GM18870 (cell line): Measurements from ENCODE around the gene APOA1.
"Not testable (repeated sequence)": the region's sequence is repeated elsewhere in the genome, so short reads cannot be mapped to it uniquely, and the experiment has no call there.

Experiments used
- ATAC-seq: cut with Tn5 transposase; IDR thresholded peaks from one replicate; pipeline ENCODE4 v1.9.1; 2021; ENCODE audit warnings: moderate library complexity; ENCODE audit not compliant: unreplicated experiment

The APOA1 gene

DNA sequence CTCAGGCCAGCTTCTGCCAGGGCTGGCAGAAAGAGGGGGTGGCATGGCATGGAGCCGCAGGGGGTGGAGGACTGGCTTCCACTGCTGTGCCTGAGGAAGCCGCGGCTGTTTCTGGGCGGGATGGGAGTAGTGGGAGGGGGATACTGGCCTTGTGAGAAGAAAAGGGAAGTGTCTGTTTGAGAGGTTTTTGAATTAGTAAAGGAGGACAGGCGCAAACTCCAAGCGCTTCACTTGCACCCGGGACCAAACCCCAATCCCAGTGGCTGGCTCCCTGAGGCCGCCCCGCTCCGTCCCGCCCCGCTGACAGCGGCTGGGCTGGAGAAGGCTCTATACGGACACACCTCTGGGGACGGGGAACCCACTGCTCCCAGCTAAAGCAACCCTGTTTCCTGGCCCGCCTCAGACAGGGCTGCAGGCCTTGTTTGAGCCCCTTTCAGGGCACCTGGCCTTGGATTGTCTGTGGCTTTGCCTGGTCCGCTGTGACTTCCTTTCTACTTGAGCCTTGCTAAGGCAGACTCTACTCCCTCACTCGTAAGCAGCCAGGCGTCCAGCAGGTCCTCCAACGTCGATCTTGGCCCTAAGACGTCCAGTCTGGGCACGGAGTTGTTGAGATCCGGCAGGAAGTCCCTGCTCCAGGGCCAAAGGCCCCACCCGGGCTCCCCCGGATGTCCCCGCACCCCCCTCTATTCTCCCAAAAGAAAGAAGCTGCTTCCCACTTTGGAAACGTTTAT, 2.2 kb downstream of the APOA1 start:
- ATAC-seq, result no peak

DNA sequence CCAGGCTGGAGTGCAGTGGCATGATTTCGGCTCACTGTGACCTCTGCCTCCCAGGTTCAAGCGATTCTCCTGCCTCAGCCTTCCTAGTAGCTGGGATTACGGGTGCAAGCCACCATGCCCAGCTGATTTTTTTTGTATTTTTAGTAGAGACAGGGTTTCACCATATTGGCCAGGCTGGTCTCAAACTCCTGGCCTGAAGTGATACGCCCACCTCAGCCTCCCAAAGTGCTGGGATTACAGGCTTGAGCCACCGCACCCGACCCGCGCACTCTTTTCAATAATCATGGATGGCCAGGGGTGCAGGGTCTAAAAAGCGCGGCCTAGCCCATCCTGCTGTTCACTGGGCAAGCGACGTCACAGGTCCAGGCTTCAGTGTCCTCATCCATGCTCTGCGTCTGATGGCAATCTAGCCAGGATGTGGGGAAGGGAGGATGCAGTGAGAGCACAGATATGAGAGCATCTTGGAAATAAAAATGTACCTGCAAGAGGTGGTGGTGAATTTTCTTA, 2.8 kb downstream of the APOA1 start:
- not testable (repeated sequence) for ATAC-seq

DNA sequence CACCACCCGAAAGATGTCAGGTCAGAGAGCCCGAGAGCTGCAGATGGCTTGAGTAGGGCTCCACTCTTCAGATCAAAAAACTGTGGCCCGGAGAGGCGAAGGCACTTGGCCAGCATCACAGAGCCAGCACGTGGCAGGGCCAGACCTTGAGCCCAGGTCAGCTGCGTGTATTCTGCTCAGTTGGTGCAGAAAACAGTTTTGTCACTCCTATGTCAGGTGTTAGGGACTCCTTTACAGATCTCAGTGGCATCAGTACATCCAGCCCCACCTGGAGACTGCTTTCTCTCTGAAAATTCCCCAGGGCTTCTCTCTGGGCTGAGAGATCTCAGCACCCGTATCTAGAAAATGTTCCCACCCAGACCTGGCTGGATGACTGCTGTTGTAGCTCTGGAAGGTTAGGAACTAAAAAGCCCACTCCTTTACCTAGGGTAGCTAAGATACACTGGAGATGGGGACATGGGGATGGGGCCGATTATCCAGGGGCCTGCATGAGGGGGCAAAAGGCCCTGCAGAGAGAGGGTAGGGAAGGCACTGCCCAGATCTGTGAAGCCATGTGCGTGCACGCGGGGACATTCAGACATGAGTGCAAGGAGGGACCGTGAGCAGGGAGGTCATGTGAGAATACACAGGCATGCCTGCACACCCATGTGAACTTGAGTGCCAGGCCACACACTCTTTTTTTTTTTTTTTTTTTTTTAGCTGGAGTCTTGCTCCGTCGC, 3.4 kb downstream of the APOA1 start:
- ATAC-seq, result no peak

DNA sequence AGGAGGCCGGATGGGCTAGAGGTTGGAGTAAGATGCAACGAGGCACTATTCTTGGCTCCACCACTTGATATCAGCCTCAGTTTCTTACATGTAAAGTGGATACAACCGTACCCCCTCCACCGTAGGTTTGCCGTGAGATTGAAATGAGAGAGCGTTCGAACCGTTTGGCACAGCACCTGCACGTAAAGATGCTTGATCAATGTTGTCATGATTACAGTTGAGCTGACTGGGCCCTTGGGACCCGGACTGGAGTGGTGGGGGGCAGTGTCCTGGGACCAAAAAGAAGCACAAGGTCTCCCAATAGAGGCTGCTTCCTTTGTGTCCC, 4.0 kb downstream of the APOA1 start:
- no peak for ATAC-seq

DNA sequence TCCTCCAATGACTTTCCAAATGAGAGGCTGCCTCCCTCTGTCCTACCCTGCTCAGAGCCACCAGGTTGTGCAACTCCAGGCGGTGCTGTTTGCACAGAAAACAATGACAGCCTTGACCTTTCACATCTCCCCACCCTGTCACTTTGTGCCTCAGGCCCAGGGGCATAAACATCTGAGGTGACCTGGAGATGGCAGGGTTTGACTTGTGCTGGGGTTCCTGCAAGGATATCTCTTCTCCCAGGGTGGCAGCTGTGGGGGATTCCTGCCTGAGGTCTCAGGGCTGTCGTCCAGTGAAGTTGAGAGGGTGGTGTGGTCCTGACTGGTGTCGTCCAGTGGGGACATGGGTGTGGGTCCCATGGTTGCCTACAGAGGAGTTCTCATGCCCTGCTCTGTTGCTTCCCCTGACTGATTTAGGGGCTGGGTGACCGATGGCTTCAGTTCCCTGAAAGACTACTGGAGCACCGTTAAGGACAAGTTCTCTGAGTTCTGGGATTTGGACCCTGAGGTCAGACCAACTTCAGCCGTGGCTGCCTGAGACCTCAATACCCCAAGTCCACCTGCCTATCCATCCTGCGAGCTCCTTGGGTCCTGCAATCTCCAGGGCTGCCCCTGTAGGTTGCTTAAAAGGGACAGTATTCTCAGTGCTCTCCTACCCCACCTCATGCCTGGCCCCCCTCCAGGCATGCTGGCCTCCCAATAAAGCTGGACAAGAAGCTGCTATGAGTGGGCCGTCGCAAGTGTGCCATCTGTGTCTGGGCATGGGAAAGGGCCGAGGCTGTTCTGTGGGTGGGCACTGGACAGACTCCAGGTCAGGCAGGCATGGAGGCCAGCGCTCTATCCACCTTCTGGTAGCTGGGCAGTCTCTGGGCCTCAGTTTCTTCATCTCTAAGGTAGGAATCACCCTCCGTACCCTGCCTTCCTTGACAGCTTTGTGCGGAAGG, 4.8 kb downstream of the APOA1 start:
- no peak for ATAC-seq

GRCh38 chr11:116831790-116832349, 5.6 kb downstream of the APOA1 start:
- ATAC-seq, result no peak

- ATAC-seq, result no peak
Observed at GRCh38 chr11:116830184-116830912, 7.1 kb downstream of the APOA1 start.

- no peak for ATAC-seq
Observed at GRCh38 chr11:116829525-116830183, 7.8 kb downstream of the APOA1 start, which contains the start of gene APOC3. APOC3 (plus strand) TSS chr11:116829907; CDS start chr11:116830583, 676 bp downstream.

DNA sequence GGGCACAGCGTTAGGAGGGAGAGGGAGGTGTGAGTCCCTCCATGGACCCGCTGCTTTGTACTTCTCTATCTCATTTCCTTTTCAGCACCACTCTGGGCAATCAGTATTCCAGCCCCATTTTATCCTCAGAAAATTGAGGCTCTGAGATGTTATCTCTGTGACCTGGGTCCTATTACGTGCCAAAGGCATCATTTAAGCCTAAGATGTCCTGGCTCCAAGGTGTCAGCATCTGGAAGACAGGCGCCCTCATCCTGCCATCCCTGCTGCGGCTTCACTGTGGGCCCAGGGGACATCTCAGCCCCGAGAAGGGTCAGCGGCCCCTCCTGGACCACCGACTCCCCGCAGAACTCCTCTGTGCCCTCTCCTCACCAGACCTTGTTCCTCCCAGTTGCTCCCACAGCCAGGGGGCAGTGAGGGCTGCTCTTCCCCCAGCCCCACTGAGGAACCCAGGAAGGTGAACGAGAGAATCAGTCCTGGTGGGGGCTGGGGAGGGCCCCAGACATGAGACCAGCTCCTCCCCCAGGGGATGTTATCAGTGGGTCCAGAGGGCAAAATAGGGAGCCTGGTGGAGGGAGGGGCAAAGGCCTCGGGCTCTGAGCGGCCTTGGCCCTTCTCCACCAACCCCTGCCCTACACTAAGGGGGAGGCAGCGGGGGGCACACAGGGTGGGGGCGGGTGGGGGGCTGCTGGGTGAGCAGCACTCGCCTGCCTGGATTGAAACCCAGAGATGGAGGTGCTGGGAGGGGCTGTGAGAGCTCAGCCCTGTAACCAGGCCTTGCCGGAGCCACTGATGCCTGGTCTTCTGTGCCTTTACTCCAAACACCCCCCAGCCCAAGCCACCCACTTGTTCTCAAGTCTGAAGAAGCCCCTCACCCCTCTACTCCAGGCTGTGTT, 8.5 kb downstream of the APOA1 start:
- ATAC-seq, result no peak

- ATAC-seq, result no peak
Observed at GRCh38 chr11:116827461-116827860, 10.0 kb downstream of the APOA1 start.

DNA sequence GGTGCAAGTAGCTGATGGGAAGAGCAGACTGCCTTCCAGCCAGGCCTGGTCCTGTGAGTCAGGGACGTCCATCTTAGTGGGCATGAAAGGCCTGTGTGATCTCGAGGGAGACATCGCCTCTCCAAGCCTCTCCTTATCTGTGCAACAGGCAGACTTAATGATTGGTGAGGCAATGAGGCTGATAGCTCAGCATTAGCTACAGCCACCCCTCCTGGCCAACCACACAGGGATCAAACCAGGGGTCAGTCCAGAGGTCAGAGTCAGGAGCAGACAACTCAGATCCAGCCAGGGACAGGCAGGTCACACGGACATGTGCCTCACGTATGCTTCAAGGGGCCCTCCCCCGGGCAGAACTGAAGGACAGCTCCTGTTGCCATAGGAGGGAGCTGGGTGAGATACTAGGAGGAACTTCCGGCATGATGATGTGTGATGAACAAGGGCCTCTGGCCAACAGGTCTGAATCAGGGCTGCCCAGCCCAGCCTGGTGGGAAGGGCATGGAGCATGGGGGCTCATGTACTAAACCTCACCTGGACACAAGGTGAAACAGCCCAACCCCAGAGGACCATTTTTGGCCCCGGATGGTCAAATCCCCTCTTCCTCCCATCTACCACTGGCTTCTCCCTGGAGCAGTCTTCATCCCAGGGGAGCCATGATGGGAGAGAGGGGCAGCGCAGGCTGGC, 10.5 kb downstream of the APOA1 start:
- ATAC-seq, result no peak

GRCh38 chr11:116825854-116826750, 11.3 kb downstream of the APOA1 start:
- ATAC-seq, result no peak

GRCh38 chr11:116825434-116825833, 12.0 kb downstream of the APOA1 start:
- no peak for ATAC-seq

GRCh38 chr11:116823031-116823843, 14.2 kb downstream of the APOA1 start, which contains the start of gene APOA4:
APOA4 (minus strand) TSS chr11:116823304; CDS start chr11:116823191, 113 bp downstream.
- ATAC-seq, result no peak

DNA sequence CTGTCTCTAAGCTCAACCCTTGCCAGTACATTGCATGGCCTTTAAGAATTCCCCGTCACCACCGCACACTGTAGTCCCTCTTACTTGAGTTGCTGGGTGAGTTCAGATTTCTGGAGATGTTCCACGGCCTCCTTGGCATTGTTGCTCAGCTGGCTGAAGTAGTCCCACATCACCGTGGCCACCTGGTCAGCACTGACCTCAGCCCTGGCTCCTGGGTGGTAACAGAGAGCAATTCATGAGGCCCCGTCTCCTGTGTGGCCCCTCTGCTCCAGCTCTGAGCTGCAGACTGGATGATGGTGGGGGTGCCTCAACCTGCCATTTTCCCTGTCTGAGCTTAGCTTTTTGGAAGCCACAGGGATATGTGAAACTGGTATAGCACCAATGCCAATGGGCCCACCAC, 14.8 kb downstream of the APOA1 start:
- no peak for ATAC-seq
